ENCODE results near the gene ADCY3. TPM values are rescaled to one million over a fixed set of nuclear protein-coding genes. Genes with fewer than 3 reads are reported as not detected.

ADCY3 gene
- total RNA-seq, 1 experiment from 2014 or later = 39.5 TPM

GRCh38 chr2:24886691-24887304 lies 33.2 kb downstream of the ADCY3 start:
- Mint-ChIP-seq H3K9me3 (no peaks in the 10 kb centered on the region), H3K4me3 (no peak overlapping the region), H3K4me1 (peaks cover 11 to 16% of the 10 kb centered on the region in 2 experiments), H3K27ac (peak overlapping the region in 1 of 3 experiments; percentile 72; a peak in 3 of 7 replicates), H3K27me3 (ENCODE audit: low read depth) (no peaks in the 10 kb centered on the region), H3K36me3 (ENCODE audit: insufficient read depth in 1 of 3, low read depth in 3 of 3) (peaks cover 0 to 3% (median 2%) of the 10 kb centered on the region in 3 experiments; a peak in 1 of 7 replicates)
- Histone ChIP-seq H3K9me3 (ENCODE audit: control insufficient read depth, low read depth, low read length) (no peaks in the 10 kb centered on the region), H3K79me2 (ENCODE audit: insufficient read depth, low read length) (no peaks in the 10 kb centered on the region), H2AK5ac (ENCODE audit: insufficient read length, low read length) (no peak overlapping the region), H2BK20ac (ENCODE audit: low read depth, low read length, poor library complexity, severe bottlenecking) (no peak overlapping the region), H3K18ac (ENCODE audit: insufficient read length, low read depth, low read length) (no peak overlapping the region), H3K23me2 (ENCODE audit: insufficient read length, low read depth, low read length, poor library complexity, severe bottlenecking) (no peaks in the 10 kb centered on the region), H2BK12ac (ENCODE audit: insufficient read length, low read depth, low read length) (no peak overlapping the region), H3K9ac (ENCODE audit: extremely low read depth, insufficient read length, low read length) (no peak overlapping the region), H4K91ac (ENCODE audit: insufficient read length, low read depth, low read length) (no peak overlapping the region), H4K8ac (replicated peaks; ENCODE audit: insufficient read length, low read depth, low read length) (no peak overlapping the region), H2BK15ac (ENCODE audit: low read depth, low read length) (no peak overlapping the region), H3K27ac (ENCODE audit: insufficient read length, low read depth, low read length) (no peak overlapping the region), H3K23ac (ENCODE audit: insufficient read length, low read depth, low read length) (no peak overlapping the region), H4K20me1 (ENCODE audit: control insufficient read depth, insufficient read depth, insufficient read length) (no peaks in the 10 kb centered on the region), H2BK5ac (ENCODE audit: insufficient read length, low read length) (no peak overlapping the region), H4K5ac (ENCODE audit: insufficient read length, low read depth, low read length) (no peak overlapping the region), H3K79me1 (ENCODE audit: insufficient read depth, low read depth, low read length, poor library complexity, severe bottlenecking) (no peaks in the 10 kb centered on the region), H3K4me2 (ENCODE audit: insufficient read depth, insufficient read length, low read length) (no peak overlapping the region), H2AFZ (ENCODE audit: low read length) (no peak overlapping the region), H3K4ac (ENCODE audit: low read depth, low read length) (no peak overlapping the region), H2BK120ac (ENCODE audit: low read depth, low read length, poor library complexity, severe bottlenecking) (no peak overlapping the region), H3K56ac (ENCODE audit: insufficient read length, low read depth, low read length) (no peak overlapping the region), H3T11ph (ENCODE audit: low read length) (no peak overlapping the region), H3K27me3 (ENCODE audit: insufficient read depth, low read length) (no peaks in the 10 kb centered on the region), H3K4me1 (ENCODE audit: insufficient read depth, low read length) (no peaks in the 10 kb centered on the region; the same call in 1 of the 2 replicates), H3K14ac (ENCODE audit: insufficient read depth, low read length) (peak overlapping the region; percentile 78; the same call in 1 of the 2 replicates)
- DNase-seq = no peak
- no CpG with 5 or more reads among the region's 16 CpGs for WGBS (ENCODE audit: extremely low coverage, insufficient read length, low lambda C conversion rate)
- TF ChIP-seq CTCF (conservative IDR thresholded peaks at IDR 0.05) = no peak

All from H9 (cell line).